CD4-positive, alpha-beta T cell treated with Interleukin-6 at 100 ng/mL for 8 hours (primary cell): ENCODE data around the gene UMAD1.

Source experiments
- DNase-seq: peaks from one replicate; pipeline ENCODE4 v3.0.0-alpha.2; 2020; ENCODE audit warnings: mixed read lengths, low spot score

UMAD1 gene

DNA sequence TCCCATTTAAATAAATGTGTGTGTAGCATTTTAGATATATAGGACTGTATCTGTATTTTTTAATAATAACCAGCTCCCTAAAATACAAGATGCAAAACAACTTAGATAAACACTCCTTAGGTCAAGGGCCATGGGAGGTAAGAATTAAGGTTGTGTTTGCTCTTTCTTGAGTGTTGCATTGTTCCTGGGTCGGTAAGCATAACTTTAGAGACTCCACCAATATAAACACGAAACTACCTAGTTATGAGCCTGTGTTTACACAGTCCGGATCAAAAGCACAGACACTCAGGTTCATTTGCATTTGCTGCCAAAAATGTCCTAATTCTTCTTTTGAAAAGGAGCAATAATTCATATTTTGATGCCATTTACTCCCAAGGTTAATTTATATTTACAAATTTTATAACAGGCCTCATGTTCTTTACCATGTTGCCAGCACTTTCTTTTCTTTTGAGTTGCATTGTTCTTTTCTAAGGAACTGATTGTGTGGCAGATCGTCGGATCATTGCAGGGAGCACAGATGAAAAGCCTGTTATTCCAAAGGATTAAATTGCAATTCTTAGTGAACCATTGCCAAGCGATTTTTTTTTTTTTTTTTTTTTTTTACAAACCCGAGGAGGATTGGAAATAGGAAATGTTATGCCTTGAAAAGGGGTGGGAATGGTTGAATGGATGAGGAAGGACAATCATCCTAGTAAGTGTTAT, 282.3 kb downstream of the UMAD1 start:
- no peak for DNase-seq

DNA sequence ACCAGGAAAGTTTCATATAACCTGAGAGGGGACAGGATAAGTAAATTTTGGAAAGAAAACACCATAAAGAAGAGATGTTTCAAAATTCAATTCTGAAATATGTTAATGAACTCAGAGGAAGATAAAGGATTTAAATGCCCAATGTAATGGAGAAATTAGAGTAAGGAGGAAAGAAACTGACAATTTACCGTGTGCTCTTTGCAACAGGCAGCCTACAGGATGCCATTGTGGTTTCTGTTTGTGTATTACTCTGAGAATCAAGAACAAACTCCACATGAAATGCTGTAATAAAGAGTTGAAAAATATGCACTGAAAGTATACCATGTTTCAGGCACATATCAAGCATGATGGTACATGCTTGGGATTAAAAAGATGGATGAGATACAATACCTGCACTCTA, 283.3 kb downstream of the UMAD1 start:
- peak; percentile 5 for DNase-seq

DNA sequence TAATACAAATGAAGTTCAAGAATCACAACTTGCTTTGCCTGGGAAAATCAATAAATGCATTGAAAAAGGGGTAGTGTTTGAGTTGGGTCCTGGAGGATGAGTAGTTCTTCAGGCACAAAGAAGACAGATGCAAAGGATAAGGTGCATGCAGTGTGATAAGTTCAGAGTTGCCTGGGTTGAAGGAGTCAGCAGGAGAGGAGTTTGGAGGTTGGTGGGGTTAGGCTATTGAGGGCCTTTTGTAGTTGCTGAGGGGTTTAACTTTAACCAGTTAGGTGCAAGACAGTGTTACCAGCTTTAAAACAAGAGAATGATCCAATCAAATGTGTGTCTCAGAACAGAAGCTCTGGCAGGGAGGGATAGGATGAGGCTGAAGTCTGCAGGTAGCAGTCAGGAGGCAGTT, 283.8 kb downstream of the UMAD1 start:
- no peak for DNase-seq
